GM23248 (cell line): Measurements from ENCODE around the gene TAF1C. TPM values are rescaled to one million over a fixed set of nuclear protein-coding genes. Genes with fewer than 3 reads are reported as not detected.
A peak's percentile ranks its signal among the peaks of the same experiment; 100 is the strongest.

Experiments used
- DNase-seq: peaks from one replicate; pipeline ENCODE4 v3.0.0-alpha.2; 2015
- H2AFZ ChIP-seq: fragments of 200-600 bp; sonication (generic); 2 replicates; pipeline ENCODE4 v1.6.1; 2016; ENCODE audit warnings: antibody characterized with exemption
- H3F3A ChIP-seq: fragments of 200-600 bp; sonication (generic); 2 replicates; pipeline ENCODE4 v1.6.1; 2016; ENCODE audit warnings: mild to moderate bottlenecking, antibody characterized with exemption, mixed run types; ENCODE audit not compliant: insufficient read depth
- H3K27ac ChIP-seq: fragments of 200-600 bp; sonication (generic); 2 replicates; pipeline ENCODE4 v1.5.1; 2016; ENCODE audit warnings: mild to moderate bottlenecking
- H3K27me3 ChIP-seq: fragments of 200-600 bp; sonication (generic); replicated peaks from 2 replicates; pipeline ENCODE4 v1.6.1; 2016; ENCODE audit warnings: mild to moderate bottlenecking; ENCODE audit not compliant: insufficient read depth
- H3K36me3 ChIP-seq: fragments of 200-600 bp; sonication (generic); 2 replicates; pipeline ENCODE4 v1.6.1; 2016; ENCODE audit warnings: low read depth, mild to moderate bottlenecking
- H3K4me1 ChIP-seq: fragments of 200-600 bp; sonication (generic); 2 replicates; pipeline ENCODE4 v1.6.1; 2016; ENCODE audit warnings: mild to moderate bottlenecking; ENCODE audit not compliant: insufficient read depth
- H3K4me2 ChIP-seq: fragments of 200-600 bp; sonication (generic); one replicate; pipeline ENCODE4 v1.6.1; 2016; ENCODE audit warnings: mild to moderate bottlenecking; ENCODE audit not compliant: unreplicated experiment
- H3K4me3 ChIP-seq: fragments of 200-600 bp; sonication (generic); 2 replicates; pipeline ENCODE4 v1.5.1; 2016; ENCODE audit warnings: mild to moderate bottlenecking
- H3K79me2 ChIP-seq: fragments of 200-600 bp; sonication (generic); 2 replicates; pipeline ENCODE4 v1.6.1; 2016; ENCODE audit warnings: mild to moderate bottlenecking; ENCODE audit not compliant: insufficient read depth
- H3K9ac ChIP-seq: fragments of 200-600 bp; sonication (generic); 2 replicates; pipeline ENCODE4 v1.6.1; 2016; ENCODE audit warnings: mild to moderate bottlenecking
- H3K9me2 ChIP-seq: fragments of 200-600 bp; sonication (generic); 2 replicates; pipeline ENCODE4 v1.6.1; 2016; ENCODE audit warnings: mixed run types, mild to moderate bottlenecking, moderate library complexity; ENCODE audit not compliant: insufficient read depth
- H3K9me3 ChIP-seq: fragments of 200-600 bp; sonication (generic); one replicate; pipeline ENCODE4 v1.6.1; 2017; ENCODE audit warnings: low read depth
- H4K20me1 ChIP-seq: fragments of 200-600 bp; sonication (generic); 2 replicates; pipeline ENCODE4 v1.6.0; 2016; ENCODE audit not compliant: insufficient read depth
- EZH2 ChIP-seq: fragments of 200-600 bp; sonication (generic); IDR thresholded peaks from 2 replicates; pipeline ENCODE4 v1.6.1; 2018; ENCODE audit warnings: antibody characterized with exemption, mild to moderate bottlenecking; ENCODE audit not compliant: insufficient read depth, poor library complexity, severe bottlenecking
- EZH2phosphoT487 ChIP-seq: fragments of 200-600 bp; sonication (generic); IDR thresholded peaks from 2 replicates; pipeline ENCODE4 v1.6.1; 2018; ENCODE audit warnings: antibody characterized with exemption, moderate library complexity, mild to moderate bottlenecking, low read depth; ENCODE audit not compliant: insufficient read depth
- WGBS, 2 experiments: methylation state at CpG; one replicate each; pipeline ENCODE4 v1.1.6; 2015 to 2017; ENCODE audit warnings: low lambda C conversion rate in 2 of 2, low coverage in 1 of 2; ENCODE audit errors: missing lambda C conversion rate in 2 of 2; 5-methylcytosine and 5-hydroxymethylcytosine counted together
- in situ Hi-C: fragments of 300-500 bp; cut with MboI; formaldehyde crosslinking; loops from 2 replicates; pipeline ENCODE4 v1.15.0; 2020
- polyA plus RNA-seq: library from polyadenylated mRNA; unstranded; fragments of >200 nt; fragmentation: Nextera tagmentation; extraction: Ambion mirVana; gene quantifications from 2 replicates; pipeline ENCODE4 v1.2.1, GENCODE V29; 2016
- total RNA-seq: library from RNA; depleted of rRNA; stranded (reverse); fragments of >200 nt; shearing (Covaris generic); gene quantifications from 2 replicates; pipeline ENCODE4 v1.2.3, GENCODE V29; 2014

TAF1C gene
- total and polyA plus RNA-seq, 2 experiments from 2014 or later = 18.1 to 31.5 TPM

GRCh38 chr16:84144859-84145639 is 41.8 kb downstream of the TAF1C start, which contains the start of the genes DNAAF1 and HSDL1:
DNAAF1 (plus strand) TSS chr16:84145308; CDS start chr16:84145441, 133 bp downstream.
HSDL1 (minus strand) TSS chr16:84145177; CDS start chr16:84131321, 13,856 bp downstream.
- H3K9me2 ChIP-seq = no peaks in the 10 kb centered on the region
- TF ChIP-seq EZH2phosphoT487 (no peak), EZH2 (no peak)
- H3K4me3 ChIP-seq = peak within 1 kb of the TSS; percentile 87
- no peaks in the 10 kb centered on the region for H3F3A ChIP-seq
- no peaks in the 10 kb centered on the region for H3K9me3 ChIP-seq
- no peaks in the 10 kb centered on the region for H4K20me1 ChIP-seq
- DNase-seq = peak; percentile 95
- H3K4me1 ChIP-seq = no peaks in the 10 kb centered on the region
- 1 to 2% methylated on average over 51 to 52 of the region's 89 CpGs for WGBS, 2 experiments
- H3K9ac ChIP-seq = peak within 1 kb of the TSS; percentile 78
- in situ Hi-C loops = no loop called here
- H3K27ac ChIP-seq = 0 out of 2 replicates have a peak within 1 kb of the TSS, but pooled peaks have one; percentile 7
- H3K36me3 ChIP-seq = no peaks in the 10 kb centered on the region
- peak within 1 kb of the TSS; percentile 85 for H2AFZ ChIP-seq
- peaks cover 42% of the 10 kb centered on the region for H3K79me2 ChIP-seq
- H3K4me2 ChIP-seq = peak within 1 kb of the TSS; percentile 93
- no peaks in the 10 kb centered on the region; the same call in 1 of the 2 replicates for H3K27me3 ChIP-seq

- Histone ChIP-seq H3K27me3 (no peaks in the 10 kb centered on the region; the same call in 1 of the 2 replicates), H3K36me3 (no peaks in the 10 kb centered on the region), H3K27ac (0 out of 2 replicates have a peak overlapping the region, but pooled peaks have one; percentile 7), H4K20me1 (no peaks in the 10 kb centered on the region), H3K4me1 (peaks cover 3% of the 10 kb centered on the region), H3F3A (no peaks in the 10 kb centered on the region), H2AFZ (peak overlapping the region; percentile 85), H3K4me2 (peak overlapping the region; percentile 93), H3K9me2 (no peaks in the 10 kb centered on the region), H3K79me2 (peaks cover 48% of the 10 kb centered on the region), H3K9ac (peak overlapping the region; percentile 78), H3K4me3 (peak overlapping the region; percentile 87), H3K9me3 (no peaks in the 10 kb centered on the region)
- peak; percentile 64 for DNase-seq
- 1% methylated on average over 29 to 39 of the region's 39 CpGs for WGBS, 2 experiments
- in situ Hi-C loops = no loop called here
- TF ChIP-seq EZH2 = no peak
- TF ChIP-seq EZH2phosphoT487 = no peak
Measured at GRCh38 chr16:84144209-84144858, 42.5 kb downstream of the TAF1C start.

GRCh38 chr16:84143784-84144199 is 43.1 kb downstream of the TAF1C start:
- Histone ChIP-seq H3K9me3 (no peaks in the 10 kb centered on the region), H3K27me3 (no peaks in the 10 kb centered on the region; the same call in 1 of the 2 replicates), H4K20me1 (no peaks in the 10 kb centered on the region), H3K9ac (peak overlapping the region; percentile 78), H3K36me3 (no peaks in the 10 kb centered on the region), H3K79me2 (peaks cover 51% of the 10 kb centered on the region), H3K4me3 (peak overlapping the region; percentile 87), H3K4me2 (peak overlapping the region; percentile 93), H3K9me2 (no peaks in the 10 kb centered on the region), H3K4me1 (peaks cover 9% of the 10 kb centered on the region), H3F3A (no peaks in the 10 kb centered on the region), H3K27ac (no peak overlapping the region), H2AFZ (peak overlapping the region; percentile 85)
- no peak for TF ChIP-seq EZH2
- no peak for TF ChIP-seq EZH2phosphoT487
- WGBS, 2 experiments = 2 to 7% methylated on average over 10 to 13 of the region's 13 CpGs
- peak; percentile 21 for DNase-seq
- in situ Hi-C loops = no loop called here

- in situ Hi-C loops = no loop called here
- no peak overlapping the region for H3K4me2 ChIP-seq
Measured at GRCh38 chr16:84143081-84143480, 43.8 kb downstream of the TAF1C start.

More at GRCh38 chr16:84143081-84143480, 43.8 kb downstream of the TAF1C start:
- WGBS, 2 experiments = 94 to 96% methylated on average over 1 of the region's 1 CpG
- TF ChIP-seq EZH2phosphoT487 (no peak), EZH2 (no peak)
- peaks cover 53% of the 10 kb centered on the region for H3K79me2 ChIP-seq
- DNase-seq = no peak
- H3K9me3 ChIP-seq = no peaks in the 10 kb centered on the region
- no peaks in the 10 kb centered on the region; the same call in 1 of the 2 replicates for H3K27me3 ChIP-seq
- no peak overlapping the region for H3K9ac ChIP-seq
- no peaks in the 10 kb centered on the region for H3K36me3 ChIP-seq
- no peaks in the 10 kb centered on the region for H4K20me1 ChIP-seq
- peaks cover 13% of the 10 kb centered on the region for H3K4me1 ChIP-seq
- no peak overlapping the region for H3K4me3 ChIP-seq
- no peaks in the 10 kb centered on the region for H3F3A ChIP-seq
- H2AFZ ChIP-seq = no peak overlapping the region
- no peaks in the 10 kb centered on the region for H3K9me2 ChIP-seq
- H3K27ac ChIP-seq = no peak overlapping the region
